NCI-H82 treated with DMSO at 0.1 percent for 48 hours (cell line): Measurements from ENCODE around the gene TNFRSF18.
A peak's percentile ranks its signal among the peaks of the same experiment; 100 is the strongest.

Source experiments
- DNase-seq: peaks from one replicate; lab custom pipeline; 2025; ENCODE audit not compliant: unreplicated experiment; lab: John Stamatoyannopoulos, UW

Gene TNFRSF18

DNA sequence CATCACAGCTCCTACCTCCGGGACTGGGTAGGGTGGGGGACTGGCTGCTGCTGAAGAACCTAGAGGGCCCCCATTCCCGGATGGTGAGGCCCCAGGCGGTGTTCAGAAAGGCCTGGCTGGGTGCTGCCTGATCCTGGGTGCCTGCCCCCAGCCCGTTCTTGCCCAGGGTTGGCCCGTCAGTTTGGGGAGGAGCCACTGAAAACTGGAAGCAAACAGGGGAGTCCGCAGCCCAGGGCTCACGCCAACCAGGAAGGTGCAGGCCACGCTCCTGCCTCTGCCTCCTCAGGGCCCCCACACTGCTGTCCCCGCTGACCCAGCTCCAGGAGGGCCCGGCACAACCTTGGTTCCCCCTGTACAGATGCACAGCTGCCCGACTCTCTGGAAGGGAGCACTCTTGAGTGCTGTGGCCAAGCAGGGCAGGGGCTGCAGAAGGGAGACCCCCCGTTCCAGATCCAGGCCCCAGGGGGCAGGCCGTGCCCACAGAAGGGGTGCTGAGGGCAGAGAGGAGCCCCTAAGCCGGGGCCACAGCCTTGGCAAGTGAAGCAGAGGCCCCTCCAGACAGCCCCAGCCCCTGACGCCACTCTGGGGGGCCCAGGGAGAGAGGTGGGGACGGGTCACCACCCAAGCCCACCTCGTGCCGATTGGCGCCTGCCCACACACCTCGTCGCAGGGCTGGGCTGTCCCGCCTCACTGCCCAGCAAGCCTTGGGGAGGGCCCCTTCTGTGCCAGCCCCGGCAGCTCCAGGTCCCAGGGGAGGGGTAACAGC, 34.6 kb upstream of the TNFRSF18 start:
- DNase-seq, result no peak

GRCh38 chr1:1240348-1240732, 33.9 kb upstream of the TNFRSF18 start:
- DNase-seq, result no peak

DNA sequence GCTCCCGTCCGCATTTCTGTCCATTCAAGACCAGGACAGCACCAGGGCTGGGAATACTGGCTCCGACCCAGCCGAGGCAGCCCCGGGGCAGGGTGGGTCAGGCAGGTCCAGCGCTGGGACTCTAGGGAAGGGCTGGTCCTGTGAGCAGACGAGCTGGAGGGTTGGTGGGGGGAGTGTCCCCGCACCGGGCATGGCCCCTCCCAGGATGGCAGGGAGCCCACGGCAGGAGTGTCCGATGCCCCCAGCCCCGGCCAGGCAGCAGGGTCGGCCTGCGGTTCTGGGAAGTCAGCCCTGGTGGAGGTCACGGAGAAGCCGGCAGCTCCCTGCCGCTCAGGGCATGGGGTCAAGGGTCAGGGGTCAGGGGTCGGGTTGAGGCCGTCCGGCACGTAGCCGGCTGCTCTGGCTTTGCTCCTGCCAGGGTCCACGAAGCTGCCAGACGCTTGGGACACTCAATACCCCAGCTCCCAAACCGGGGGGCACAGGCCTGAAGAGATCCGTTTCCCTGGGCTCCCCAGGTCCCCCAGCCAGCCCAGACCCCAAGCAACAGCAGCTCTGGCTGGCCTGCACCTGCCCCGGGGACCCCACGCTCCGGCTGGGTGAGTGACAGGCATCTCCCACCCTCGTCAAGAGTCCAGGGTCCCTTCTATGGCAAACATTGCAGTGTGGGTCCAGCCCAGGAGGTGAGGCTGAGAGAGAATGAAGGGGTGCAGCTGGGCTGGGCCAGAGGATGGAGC, 33.4 kb upstream of the TNFRSF18 start:
- DNase-seq, result no peak

GRCh38 chr1:1239227-1239613, 32.8 kb upstream of the TNFRSF18 start:
- DNase-seq, result no peak

GRCh38 chr1:1238702-1239178, 32.3 kb upstream of the TNFRSF18 start:
- no peak for DNase-seq

GRCh38 chr1:1237874-1238701, 31.7 kb upstream of the TNFRSF18 start:
- DNase-seq, result no peak

DNA sequence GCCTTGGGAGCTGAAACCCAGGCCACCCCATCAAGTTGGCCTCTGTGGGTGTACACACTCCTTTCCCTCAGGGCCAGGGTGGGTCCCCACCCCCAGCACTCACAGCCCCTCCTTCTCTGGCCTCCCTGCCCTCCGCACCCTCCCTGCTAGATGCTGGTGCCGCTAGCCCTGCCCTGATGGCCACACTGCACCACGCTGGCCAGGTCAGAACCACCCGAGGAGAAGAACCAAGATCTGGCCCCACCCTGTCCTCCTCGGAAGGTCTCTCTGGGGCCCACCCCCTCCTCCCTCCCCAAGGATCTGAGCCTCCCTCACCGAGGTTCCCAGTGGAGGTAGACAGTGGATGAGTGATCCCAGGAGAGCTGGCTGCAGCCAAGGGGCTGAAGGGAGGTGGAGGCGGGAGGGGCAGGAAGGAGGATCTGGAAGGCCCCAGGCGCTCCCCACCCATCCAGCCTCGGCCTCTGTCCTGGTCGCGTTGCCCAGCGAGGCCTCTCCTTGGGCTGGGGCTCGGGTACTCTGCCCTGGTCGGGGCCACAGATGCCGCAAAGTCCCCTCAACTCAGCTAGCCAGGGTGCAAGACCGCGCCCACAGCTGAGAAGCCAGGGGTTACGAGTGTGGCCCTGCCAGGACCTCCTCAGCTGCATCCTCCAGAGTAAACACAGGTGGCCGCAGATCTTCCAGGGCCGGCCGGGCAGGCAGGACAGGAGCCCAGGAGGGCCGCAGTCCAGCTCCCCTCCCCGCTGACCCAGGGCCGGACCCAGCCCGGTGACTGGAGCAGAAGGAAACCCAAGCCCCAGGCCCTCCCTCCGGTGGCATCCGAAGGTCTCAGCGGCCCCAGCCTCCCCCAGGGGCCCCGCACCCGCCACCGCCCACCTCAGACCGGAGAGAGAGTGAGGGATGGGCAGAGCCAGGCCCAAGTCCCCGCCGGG, 30.8 kb upstream of the TNFRSF18 start:
- DNase-seq, result no peak

DNA sequence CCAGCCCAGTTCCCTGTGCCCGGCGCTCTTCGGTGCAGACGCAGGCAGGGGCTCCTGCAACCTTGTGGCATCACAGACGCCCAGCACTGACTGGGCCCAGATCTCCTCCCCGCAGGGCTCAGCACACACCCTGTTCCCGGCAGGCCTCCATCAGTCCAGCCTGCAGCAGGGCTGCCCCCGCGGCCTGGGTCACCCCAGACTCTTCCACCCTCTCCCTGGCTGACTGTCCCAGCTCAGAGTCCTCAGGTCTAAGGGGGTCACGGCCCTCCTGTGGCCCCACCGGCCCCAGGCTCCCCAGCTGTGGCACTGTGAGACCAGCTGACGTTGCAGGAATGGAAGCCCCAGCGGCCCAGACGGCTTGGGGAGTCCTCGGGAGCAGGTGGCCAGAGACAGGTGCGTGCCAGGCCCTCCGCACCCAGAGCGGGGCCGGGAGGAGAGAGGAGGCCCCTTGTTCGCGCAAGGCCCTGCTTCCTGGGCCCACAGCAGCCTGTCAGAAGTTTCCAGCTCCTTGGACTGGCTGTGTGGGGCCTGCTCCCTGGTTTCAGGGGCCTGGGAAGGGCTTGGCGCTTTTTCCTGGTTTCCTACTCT, 29.9 kb upstream of the TNFRSF18 start:
- DNase-seq, result no peak

DNA sequence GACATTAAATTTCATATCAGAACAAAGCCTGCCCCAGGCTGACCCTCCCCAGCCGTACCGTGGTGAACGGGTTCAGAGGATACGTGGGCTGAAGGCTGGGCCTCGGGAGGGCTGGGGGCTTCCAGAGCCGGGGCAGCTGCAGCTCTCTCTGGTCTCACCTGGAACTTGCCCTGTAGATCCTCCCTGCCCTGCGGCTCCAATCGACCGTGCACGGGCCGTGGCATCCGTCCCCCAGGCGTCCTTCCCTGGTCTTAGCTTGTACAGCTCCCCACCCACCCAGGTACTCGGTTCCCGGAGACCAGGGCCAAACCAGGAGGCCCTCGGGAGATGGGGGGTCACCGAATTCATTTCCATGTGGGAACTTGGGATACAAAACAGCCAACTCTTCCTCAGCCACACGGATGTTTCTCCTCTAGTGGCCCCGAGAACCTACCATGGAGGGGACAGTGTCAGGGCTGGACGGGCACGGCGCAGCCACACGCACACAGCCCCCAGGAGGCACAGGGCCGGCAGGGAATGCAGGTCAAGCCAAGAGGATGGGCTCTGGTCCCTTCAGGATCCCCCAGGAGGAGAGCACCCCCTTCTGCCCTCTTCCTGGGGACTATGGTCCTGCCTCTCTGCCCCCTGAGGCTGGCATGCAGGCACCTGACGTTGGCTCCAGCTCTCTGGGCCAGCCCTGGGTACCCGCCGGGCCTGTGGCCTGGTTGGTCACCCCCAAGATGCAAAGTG, 28.8 kb upstream of the TNFRSF18 start:
- DNase-seq, result no peak

DNA sequence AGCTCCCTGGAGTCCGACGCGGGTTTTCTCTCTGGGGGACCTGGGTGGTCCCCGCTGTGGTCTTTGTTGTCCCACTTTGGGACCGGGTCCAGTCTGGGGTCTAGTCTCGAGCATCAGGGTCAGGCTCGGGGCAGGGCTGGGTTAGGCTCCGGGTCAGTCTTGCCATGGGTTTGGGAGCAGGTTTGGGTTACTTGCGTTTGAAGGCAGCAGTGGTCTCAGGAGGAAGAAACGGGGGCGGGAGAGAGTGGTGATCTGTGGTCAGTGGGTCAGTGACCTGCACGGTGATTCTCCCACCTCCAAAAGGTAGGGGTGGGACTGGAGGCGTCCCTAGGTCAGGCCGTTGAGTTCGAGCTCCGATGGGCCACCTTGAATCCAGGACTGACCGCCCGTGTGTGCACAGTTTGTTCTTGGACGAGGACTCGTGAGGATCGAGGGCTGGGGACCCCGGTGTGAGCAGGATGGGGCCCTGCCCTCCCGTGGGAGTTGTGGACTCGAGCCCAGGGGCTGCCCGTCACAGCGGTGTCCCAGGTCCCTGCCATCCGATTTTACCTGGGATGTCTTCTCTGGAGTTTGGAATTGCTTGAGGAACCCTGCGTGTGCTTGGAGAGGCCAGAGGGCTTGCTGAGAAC, 27.9 kb upstream of the TNFRSF18 start:
- no peak for DNase-seq

DNA sequence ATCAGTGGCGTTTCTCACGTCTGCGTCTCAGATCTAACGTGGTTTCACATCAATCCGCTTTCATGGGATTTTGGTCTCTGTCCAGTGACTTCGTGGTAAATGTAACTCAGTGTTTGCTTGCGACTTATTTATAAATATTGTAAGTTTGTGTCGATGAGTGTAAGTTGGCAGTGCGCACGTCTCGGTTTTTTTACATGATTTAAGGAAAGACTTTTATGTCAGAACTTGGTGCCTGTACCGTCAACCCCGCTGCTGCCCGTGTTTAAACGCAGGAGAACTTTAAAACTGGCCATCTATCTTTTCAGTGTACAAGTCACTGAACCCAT, 27.1 kb upstream of the TNFRSF18 start:
- no peak for DNase-seq

GRCh38 chr1:1232796-1233566, 26.6 kb upstream of the TNFRSF18 start:
- DNase-seq, result no peak

- no peak for DNase-seq
These were observed 25.9 kb upstream of the TNFRSF18 start, which contains the start of gene B3GALT6 for GRCh38 chr1:1232208-1232795. Gene B3GALT6 (plus strand): TSS chr1:1232237. CDS start chr1:1232279, 42 bp downstream.

DNA sequence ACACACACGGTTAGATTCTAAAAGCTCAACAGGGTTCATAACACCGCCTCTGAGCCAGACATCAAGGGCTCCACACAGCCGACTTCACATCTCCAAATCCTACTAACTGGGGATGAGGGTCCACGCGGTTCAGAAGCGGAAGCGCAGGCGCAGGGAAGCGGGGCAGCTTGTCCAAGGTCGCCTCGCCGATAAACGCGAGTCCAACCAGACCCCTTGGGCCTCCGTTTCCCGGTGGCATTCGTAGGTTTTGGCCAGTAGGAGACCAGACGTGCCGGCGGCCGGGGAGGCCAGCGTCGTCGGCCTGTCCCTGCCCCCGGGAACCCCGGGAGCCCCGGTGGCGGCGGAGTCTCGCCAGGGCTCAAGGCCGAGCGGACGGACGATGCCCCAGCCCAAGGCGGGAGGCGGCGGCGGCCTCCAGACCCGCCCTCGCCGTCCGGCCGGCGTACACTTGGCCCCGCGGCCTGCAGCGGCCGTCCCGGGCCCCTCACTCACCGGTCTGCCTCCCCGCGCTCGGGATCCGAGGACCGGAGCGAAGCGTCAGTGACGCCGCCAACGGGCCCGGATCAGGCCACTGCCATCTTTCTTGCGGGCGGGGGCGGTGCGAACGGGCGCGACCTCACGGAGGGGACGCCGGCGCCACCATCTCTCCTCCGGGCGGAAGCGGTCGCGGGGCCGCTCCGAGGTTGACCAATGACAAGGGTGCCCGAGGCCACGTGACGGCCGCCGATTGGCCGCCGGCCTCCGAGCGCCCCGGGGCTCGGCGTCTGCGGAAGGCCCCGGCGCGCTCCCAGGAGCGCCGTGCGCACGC, 25.2 kb upstream of the TNFRSF18 start, which contains the start of gene SDF4:
SDF4 (minus strand) TSS at position 602 of the 808 bp plus-strand sequence. CDS start 3,229 bp downstream, outside the sequence.
- peak; percentile 83 for DNase-seq

GRCh38 chr1:1230656-1231399, 24.4 kb upstream of the TNFRSF18 start:
- DNase-seq, result no peak

- DNase-seq, result no peak
These were observed 23.4 kb upstream of the TNFRSF18 start for GRCh38 chr1:1229770-1230169.
